SK-N-SH (cell line): ENCODE measurements around the gene MPDU1. TPM values are rescaled to one million over a fixed set of nuclear protein-coding genes. Genes with fewer than 3 reads are reported as not detected.
A peak's percentile ranks its signal among the peaks of the same experiment; 100 is the strongest.

Experiments
- CTCF ChIA-PET: fragments of 300-600, 350-600 bp; formaldehyde crosslinking; extraction: SDS; loops from one replicate; lab custom pipeline; 2021; lab: Yijun Ruan, JAX
- POLR2A ChIA-PET: fragments of 350-600 bp; sonication (Branson Sonifier 250); formaldehyde crosslinking; extraction: SDS; loops from one replicate; lab custom pipeline; 2020; ENCODE audit warnings: antibody characterized with exemption, inconsistent platforms; lab: Yijun Ruan, JAX
- DNase-seq: peaks from one replicate; pipeline ENCODE4 v3.0.0; 2012
- H2AFZ ChIP-seq: fragments of 200-600 bp; sonication (generic); 2 replicates; pipeline ENCODE4 v1.8.1; 2016; ENCODE audit warnings: antibody characterized with exemption, mild to moderate bottlenecking, low read depth
- H3F3A ChIP-seq: fragments of 200-600 bp; sonication (generic); replicated peaks from 2 replicates; pipeline ENCODE3; 2016; ENCODE audit warnings: antibody characterized with exemption, mild to moderate bottlenecking; ENCODE audit not compliant: insufficient read depth
- H3K27ac ChIP-seq, 2 experiments: fragments of 200-500 bp in 1 of 2; fragments of 200-600 bp in 1 of 2; sonication (Bioruptor generic) in 1 of 2; sonication (generic), shearing (Covaris generic) in 1 of 2; 2 replicates each; pipeline versions ENCODE4 v1.5.1 to v1.6.1; 2014 to 2016; ENCODE audit warnings: low read depth in 2 of 2, inconsistent platforms in 1 of 2, low read length in 1 of 2, mild to moderate bottlenecking in 1 of 2, mixed read lengths in 1 of 2
- H3K27me3 ChIP-seq: fragments of 200-600 bp; sonication (generic), shearing (Covaris generic); 2 replicates; pipeline ENCODE4 v1.6.1; 2016; ENCODE audit warnings: mixed run types; ENCODE audit not compliant: insufficient read depth
- H3K36me3 ChIP-seq, 2 experiments: fragments of 200-500 bp in 1 of 2; fragments of 200-600 bp in 1 of 2; sonication (Bioruptor generic) in 1 of 2; sonication (generic) in 1 of 2; replicated peaks in 1 of 2; 2 replicates each; pipeline versions ENCODE3 to v1.5.1; 2014 to 2016; ENCODE audit warnings: low read length in 1 of 2, mild to moderate bottlenecking in 1 of 2; ENCODE audit not compliant: insufficient read depth in 2 of 2, control insufficient read depth in 1 of 2
- H3K4me1 ChIP-seq, 2 experiments: fragments of 200-500 bp in 1 of 2; fragments of 200-600 bp in 1 of 2; sonication (Bioruptor generic) in 1 of 2; sonication (generic), shearing (Covaris generic) in 1 of 2; 2 replicates each; pipeline versions ENCODE4 v1.5.1 to v1.6.1; 2014 to 2016; ENCODE audit warnings: low read depth in 1 of 2, low read length in 1 of 2, mixed run types in 1 of 2; ENCODE audit not compliant: insufficient read depth in 2 of 2, control insufficient read depth in 1 of 2
- H3K4me2 ChIP-seq: fragments of 200-600 bp; sonication (generic), shearing (Covaris generic); 2 replicates; pipeline ENCODE4 v1.6.1; 2017; ENCODE audit warnings: mixed run types
- H3K4me3 ChIP-seq, 2 experiments: fragments of 200-500 bp in 1 of 2; fragments of 200-600 bp in 1 of 2; sonication (Bioruptor generic) in 1 of 2; sonication (generic), shearing (Covaris generic) in 1 of 2; 2 replicates each; pipeline versions ENCODE4 v1.5.1 to v1.8.1; 2014 to 2016; ENCODE audit warnings: low read depth in 2 of 2, inconsistent platforms in 1 of 2, low read length in 1 of 2, mild to moderate bottlenecking in 1 of 2, mixed read lengths in 1 of 2, moderate library complexity in 1 of 2
- H3K79me2 ChIP-seq: fragments of 200-600 bp; sonication (generic); 2 replicates; pipeline ENCODE4 v1.8.1; 2017; ENCODE audit warnings: mild to moderate bottlenecking; ENCODE audit not compliant: insufficient read depth
- H3K9ac ChIP-seq: fragments of 200-600 bp; sonication (generic); 2 replicates; pipeline ENCODE4 v1.6.1; 2017; ENCODE audit warnings: mixed run types
- H3K9me2 ChIP-seq: fragments of 200-600 bp; sonication (generic); 2 replicates; pipeline ENCODE4 v1.6.1; 2017; ENCODE audit warnings: mixed run types
- H3K9me3 ChIP-seq: fragments of 200-600 bp; sonication (generic); 2 replicates; pipeline ENCODE4 v1.6.1; 2017; ENCODE audit warnings: mixed run types, mild to moderate bottlenecking, moderate library complexity
- H4K20me1 ChIP-seq: fragments of 200-600 bp; sonication (generic); 2 replicates; pipeline ENCODE4 v1.6.1; 2017; ENCODE audit warnings: mild to moderate bottlenecking, mixed run types; ENCODE audit not compliant: insufficient read depth
- CHD2 ChIP-seq: fragments of 150-350 bp; IDR thresholded peaks from 2 replicates; pipeline ENCODE4 v1.6.1; 2018; ENCODE audit warnings: low read length; ENCODE audit not compliant: partially characterized antibody
- ELF1 ChIP-seq: IDR thresholded peaks from 2 replicates; pipeline ENCODE4 v1.4.0; 2012
- FOSL2 ChIP-seq: IDR thresholded peaks from 2 replicates; pipeline ENCODE4 v1.4.0; 2012; ENCODE audit warnings: low read depth, mild to moderate bottlenecking, moderate library complexity, borderline replicate concordance
- FOXJ3 ChIP-seq: sonication (generic); formaldehyde crosslinking; IDR thresholded peaks from 2 replicates; pipeline ENCODE4 v1.5.1; 2020; ENCODE audit warnings: mild to moderate bottlenecking, missing genetic modification reagents
- FOXM1 ChIP-seq: IDR thresholded peaks from 2 replicates; pipeline ENCODE4 v1.4.0; 2012; ENCODE audit warnings: low read depth, mild to moderate bottlenecking
- GABPA ChIP-seq: IDR thresholded peaks from 2 replicates; pipeline ENCODE4 v1.4.0; 2012; ENCODE audit warnings: low read depth, mild to moderate bottlenecking
- GATA2 ChIP-seq: sonication (generic); formaldehyde crosslinking; IDR thresholded peaks from 2 replicates; pipeline ENCODE4 v1.5.0; 2020; ENCODE audit warnings: mild to moderate bottlenecking, missing genetic modification reagents
- MEF2A ChIP-seq: IDR thresholded peaks from 2 replicates; pipeline ENCODE4 v1.4.0; 2012; ENCODE audit warnings: low read depth, borderline replicate concordance
- NRF1 ChIP-seq: IDR thresholded peaks from 2 replicates; pipeline ENCODE4 v1.6.1; 2012; ENCODE audit warnings: low read depth, mild to moderate bottlenecking, low read length
- PBX3 ChIP-seq: IDR thresholded peaks from 2 replicates; pipeline ENCODE4; 2012
- RCOR1 ChIP-seq: fragments of 150-350 bp; IDR thresholded peaks from 2 replicates; pipeline ENCODE4 v1.6.1; 2017; ENCODE audit warnings: antibody characterized with exemption, low read length
- RFX5 ChIP-seq: IDR thresholded peaks from 2 replicates; pipeline ENCODE4 v1.6.1; 2012; ENCODE audit warnings: mild to moderate bottlenecking, improper control_type of control experiment, low read length
- SIN3A ChIP-seq: IDR thresholded peaks from 2 replicates; pipeline ENCODE4 v1.6.1; 2012; ENCODE audit warnings: low read depth, mild to moderate bottlenecking, low read length, moderate library complexity, borderline replicate concordance
- TAF1 ChIP-seq: IDR thresholded peaks from 2 replicates; pipeline ENCODE4 v1.6.1; 2012; ENCODE audit warnings: low read depth, mild to moderate bottlenecking, low read length, moderate library complexity, borderline replicate concordance
- USF1 ChIP-seq: IDR thresholded peaks from 2 replicates; pipeline ENCODE4 v1.4.0; 2012; ENCODE audit warnings: low read depth, borderline replicate concordance
- YY1 ChIP-seq: IDR thresholded peaks from 2 replicates; pipeline ENCODE4 v1.4.0; 2012; ENCODE audit warnings: low read depth, mild to moderate bottlenecking
- ZBTB33 ChIP-seq: IDR thresholded peaks from 2 replicates; pipeline ENCODE4 v1.4.0; 2012; ENCODE audit warnings: low read depth, borderline replicate concordance
- WGBS: methylation state at CpG from one replicate; pipeline ENCODE4 v1.1.6; 2017; ENCODE audit warnings: low lambda C conversion rate; 5-methylcytosine and 5-hydroxymethylcytosine counted together
- polyA plus RNA-seq, 3 experiments: library from polyadenylated mRNA; depleted of rRNA; stranded (reverse); fragments of >200 nt; gene quantifications; 2 replicates each; pipeline ENCODE4 v1.2.3, GENCODE V29; 2012

MPDU1 gene
- polyA plus RNA-seq, 1 of the 3 experiments (the other 2 are of a cell fraction): 126 TPM

- peaks cover 68% of the 10 kb centered on the region for H3K79me2 ChIP-seq
- POLR2A ChIA-PET: no interaction called here
- WGBS: 88% methylated on average over 5 of the region's 5 CpGs
- TF ChIP-seq YY1 (no peak), CHD2 (no peak), FOXM1 (no peak), MEF2A (no peak), RFX5 (no peak), ELF1 (no peak), RCOR1 (no peak), USF1 (no peak), SIN3A (no peak)
- TF ChIP-seq, all 33 proteins: peak for 0
- Histone ChIP-seq H4K20me1 (peaks cover 15% of the 10 kb centered on the region), H3K9me2 (no peaks in the 10 kb centered on the region), H3K4me2 (no peak overlapping the region), H3K4me3 (no peak overlapping the region), H3K9ac (no peak overlapping the region), H3K27me3 (no peaks in the 10 kb centered on the region), H3K9me3 (no peaks in the 10 kb centered on the region), H2AFZ (no peak overlapping the region), H3K27ac (no peak overlapping the region), H3F3A (peaks cover 35% of the 10 kb centered on the region), H3K4me1 (peaks cover 1 to 18% of the 10 kb centered on the region in 2 experiments), H3K36me3 (peaks cover 56 to 58% of the 10 kb centered on the region in 2 experiments)
- CTCF ChIA-PET: interaction anchor here (0.9 to 5.9 kb wide), 3 partner anchors 9 to 55 kb away, joined by 5 to 40 read pairs (median 5); partner anchors contain the start of gene SENP3
- no peak for DNase-seq
Measured at GRCh38 chr17:7569571-7569970, 14.1 kb upstream of the MPDU1 start.

- H3F3A ChIP-seq: peaks cover 42% of the 10 kb centered on the region
- H3K4me2 ChIP-seq: no peak overlapping the region
- H3K27me3 ChIP-seq: no peaks in the 10 kb centered on the region
- no peak overlapping the region for H3K9ac ChIP-seq
- H3K9me3 ChIP-seq: no peaks in the 10 kb centered on the region
- DNase-seq: no peak
- ChIA-PET POLR2A (no interaction called here), CTCF (interaction anchor here (1.4 to 5.9 kb wide), 2 partner anchors 9 to 54 kb away, joined by 5 to 40 read pairs; partner anchors contain the start of gene SENP3)
- no peaks in the 10 kb centered on the region for H3K9me2 ChIP-seq
- H2AFZ ChIP-seq: no peak overlapping the region
- H3K4me3 ChIP-seq: no peak overlapping the region
- H4K20me1 ChIP-seq: peaks cover 23% of the 10 kb centered on the region
- TF ChIP-seq FOXM1: no peak
- TF ChIP-seq GABPA: no peak
- TF ChIP-seq FOSL2: no peak
- TF ChIP-seq NRF1: no peak
- H3K36me3 ChIP-seq: peaks cover 56 to 58% of the 10 kb centered on the region in 2 experiments
- peaks cover 68% of the 10 kb centered on the region for H3K79me2 ChIP-seq
- WGBS: 93% methylated on average over 10 of the region's 10 CpGs
- H3K27ac ChIP-seq: no peak overlapping the region
- peaks cover 9 to 26% of the 10 kb centered on the region in 2 experiments for H3K4me1 ChIP-seq
Measured at GRCh38 chr17:7570351-7570750, 13.3 kb upstream of the MPDU1 start.

GRCh38 chr17:7572338-7572587, 11.4 kb upstream of the MPDU1 start:
- H3K27ac ChIP-seq: peak overlapping the region; percentile 81 to 92
- TF ChIP-seq FOXJ3 (CRISPR knock-in tag) (0 out of 2 replicates have a peak, but pooled peaks have one; percentile 36), TAF1 (peak; percentile 24; the same call in 1 of the 2 replicates), CHD2 (no peak), ZBTB33 (no peak), GABPA (no peak), FOXM1 (no peak), ELF1 (peak; percentile 87), FOSL2 (no peak), PBX3 (no peak), GATA2 (no peak)

More at GRCh38 chr17:7572338-7572587, 11.4 kb upstream of the MPDU1 start:
- POLR2A ChIA-PET: interaction anchor here (0.9 to 4.3 kb wide), 2 partner anchors 12 to 96 kb away, joined by 3 to 37 read pairs; partner anchors contain the start of gene MPDU1
- no peaks in the 10 kb centered on the region for H3K27me3 ChIP-seq
- CTCF ChIA-PET: interaction anchor here (0.6 to 5.9 kb wide), 4 partner anchors 11 to 62 kb away, joined by 3 to 40 read pairs (median 3); partner anchors contain the start of genes MPDU1, SENP3 and SOX15
- peaks cover 61% of the 10 kb centered on the region for H3F3A ChIP-seq
- DNase-seq: no peak
- H3K4me2 ChIP-seq: peak overlapping the region; percentile 78
- H3K4me3 ChIP-seq: peak overlapping the region; percentile 56 to 61
- no peak overlapping the region for H2AFZ ChIP-seq
- H3K9me2 ChIP-seq: no peaks in the 10 kb centered on the region
- peaks cover 16 to 33% of the 10 kb centered on the region in 2 experiments for H3K4me1 ChIP-seq
- peaks cover 70% of the 10 kb centered on the region for H3K79me2 ChIP-seq
- WGBS: 0% methylated on average over 3 of the region's 11 CpGs
- H3K36me3 ChIP-seq: peaks cover 58 to 65% of the 10 kb centered on the region in 2 experiments
- H3K9ac ChIP-seq: peak overlapping the region; percentile 67
- H3K9me3 ChIP-seq: no peaks in the 10 kb centered on the region
- H4K20me1 ChIP-seq: peaks cover 42% of the 10 kb centered on the region
